Neutrophil (primary cell): ENCODE data around the gene MEGF11.

Experiments
- H3K27ac ChIP-seq: fragments of 200-600 bp; sonication (generic); 2 replicates; pipeline ENCODE4 v1.5.1; 2016; ENCODE audit warnings: mild to moderate bottlenecking, moderate library complexity
- H3K27me3 ChIP-seq: fragments of 200-600 bp; sonication (generic); 2 replicates; pipeline ENCODE4 v1.6.0; 2016; ENCODE audit warnings: mild to moderate bottlenecking
- H3K36me3 ChIP-seq: fragments of 200-600 bp; sonication (generic); 2 replicates; pipeline ENCODE4 v1.5.1; 2017
- H3K4me1 ChIP-seq, 2 experiments: fragments of 200-600 bp in 1 of 2; sonication (generic) in 1 of 2; 1 replicate in 1 of 2; 2 replicates in 1 of 2; pipeline versions ENCODE4 v1.5.1 to v1.6.1; 2013 to 2016; ENCODE audit warnings: low read depth in 1 of 2, low read length in 1 of 2, mild to moderate bottlenecking in 1 of 2, moderate library complexity in 1 of 2; ENCODE audit not compliant: control insufficient read depth in 1 of 2, insufficient read depth in 1 of 2
- H3K4me3 ChIP-seq, 2 experiments: fragments of 200-600 bp in 1 of 2; sonication (generic) in 1 of 2; 1 replicate in 1 of 2; 2 replicates in 1 of 2; pipeline ENCODE4 v1.5.1; 2013 to 2016; ENCODE audit warnings: low read depth in 1 of 2, low read length in 1 of 2, mild to moderate bottlenecking in 1 of 2, moderate library complexity in 1 of 2
- H3K9me3 ChIP-seq: fragments of 200-600 bp; sonication (generic); 2 replicates; pipeline ENCODE4 v1.5.1; 2016
- TF ChIP-seq, protein P1 (sequence below): fragments of 200-600 bp; sonication (generic); IDR thresholded peaks from 2 replicates; pipeline ENCODE4 v1.5.1; 2016; ENCODE audit warnings: antibody characterized with exemption

The MEGF11 gene

GRCh38 chr15:65863106-65863505 lies 390.4 kb downstream of the MEGF11 start:
- no peaks in the 10 kb centered on the region for H3K27me3 ChIP-seq
- peaks cover 5 to 6% of the 10 kb centered on the region in 2 experiments for H3K4me1 ChIP-seq
- TF ChIP-seq, protein P1, sequence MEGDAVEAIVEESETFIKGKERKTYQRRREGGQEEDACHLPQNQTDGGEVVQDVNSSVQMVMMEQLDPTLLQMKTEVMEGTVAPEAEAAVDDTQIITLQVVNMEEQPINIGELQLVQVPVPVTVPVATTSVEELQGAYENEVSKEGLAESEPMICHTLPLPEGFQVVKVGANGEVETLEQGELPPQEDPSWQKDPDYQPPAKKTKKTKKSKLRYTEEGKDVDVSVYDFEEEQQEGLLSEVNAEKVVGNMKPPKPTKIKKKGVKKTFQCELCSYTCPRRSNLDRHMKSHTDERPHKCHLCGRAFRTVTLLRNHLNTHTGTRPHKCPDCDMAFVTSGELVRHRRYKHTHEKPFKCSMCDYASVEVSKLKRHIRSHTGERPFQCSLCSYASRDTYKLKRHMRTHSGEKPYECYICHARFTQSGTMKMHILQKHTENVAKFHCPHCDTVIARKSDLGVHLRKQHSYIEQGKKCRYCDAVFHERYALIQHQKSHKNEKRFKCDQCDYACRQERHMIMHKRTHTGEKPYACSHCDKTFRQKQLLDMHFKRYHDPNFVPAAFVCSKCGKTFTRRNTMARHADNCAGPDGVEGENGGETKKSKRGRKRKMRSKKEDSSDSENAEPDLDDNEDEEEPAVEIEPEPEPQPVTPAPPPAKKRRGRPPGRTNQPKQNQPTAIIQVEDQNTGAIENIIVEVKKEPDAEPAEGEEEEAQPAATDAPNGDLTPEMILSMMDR = no peak
- H3K36me3 ChIP-seq = no peaks in the 10 kb centered on the region
- H3K27ac ChIP-seq = no peak overlapping the region
- no peak overlapping the region for H3K4me3 ChIP-seq
- H3K9me3 ChIP-seq = no peaks in the 10 kb centered on the region

GRCh38 chr15:65862682-65863081 lies 390.9 kb downstream of the MEGF11 start:
- peaks cover 9 to 10% of the 10 kb centered on the region in 2 experiments for H3K4me1 ChIP-seq
- H3K27me3 ChIP-seq = no peaks in the 10 kb centered on the region
- no peaks in the 10 kb centered on the region for H3K9me3 ChIP-seq
- H3K27ac ChIP-seq = no peak overlapping the region
- TF ChIP-seq, protein P1 = peak; percentile 31
- H3K4me3 ChIP-seq = no peak overlapping the region
- no peaks in the 10 kb centered on the region for H3K36me3 ChIP-seq

- TF ChIP-seq, protein P1 = no peak
- Histone ChIP-seq H3K27ac (peak overlapping the region; percentile 39), H3K4me1 (peaks cover 11 to 18% of the 10 kb centered on the region in 2 experiments), H3K36me3 (no peaks in the 10 kb centered on the region), H3K9me3 (no peaks in the 10 kb centered on the region), H3K27me3 (no peaks in the 10 kb centered on the region), H3K4me3 (no peak overlapping the region)
Measured at GRCh38 chr15:65857718-65858402, 395.7 kb downstream of the MEGF11 start.

DNA sequence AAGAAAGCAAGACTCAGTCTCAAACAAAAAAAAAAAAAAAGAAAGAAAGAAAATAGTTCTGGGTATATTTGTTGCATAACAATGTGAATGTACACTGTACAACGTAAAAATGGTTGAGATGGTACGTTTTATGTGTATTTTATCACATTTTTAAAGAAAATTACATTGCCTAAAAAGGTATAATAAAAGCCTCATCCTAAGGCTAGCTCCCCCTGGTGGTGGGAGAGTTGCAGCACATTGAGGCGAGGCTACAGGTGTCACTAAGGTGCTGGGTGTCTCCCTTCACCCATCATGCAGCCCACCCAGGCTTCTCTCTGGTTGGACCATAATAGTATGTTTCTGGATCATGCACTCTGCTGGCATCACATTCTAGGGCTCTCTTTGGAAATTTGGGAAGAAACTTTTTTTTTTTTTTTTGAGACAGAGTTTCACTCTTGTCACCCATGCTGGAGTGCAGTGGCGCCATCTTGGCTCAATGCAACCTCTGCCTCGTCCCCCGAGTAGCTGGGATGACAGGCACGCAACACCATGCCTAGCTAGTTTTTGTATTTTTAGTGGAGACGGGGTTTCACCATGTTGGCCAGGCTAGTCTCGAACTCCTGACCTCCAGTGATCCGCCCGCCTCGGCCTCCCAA lies 396.6 kb downstream of the MEGF11 start:
- Histone ChIP-seq H3K27ac (no peak overlapping the region), H3K36me3 (no peaks in the 10 kb centered on the region), H3K9me3 (no peaks in the 10 kb centered on the region), H3K4me1 (peaks cover 11 to 18% of the 10 kb centered on the region in 2 experiments), H3K27me3 (no peaks in the 10 kb centered on the region), H3K4me3 (no peak overlapping the region)
- TF ChIP-seq, protein P1 = peak; percentile 85

GRCh38 chr15:65851981-65852380 lies 401.6 kb downstream of the MEGF11 start:
- Histone ChIP-seq H3K27ac (no peak overlapping the region), H3K4me1 (peaks cover 0 to 2% of the 10 kb centered on the region in 2 experiments), H3K9me3 (no peaks in the 10 kb centered on the region), H3K4me3 (no peak overlapping the region), H3K27me3 (no peaks in the 10 kb centered on the region), H3K36me3 (no peaks in the 10 kb centered on the region)
- TF ChIP-seq, protein P1 = no peak
